ENCODE data around the gene PDE2A.

DNA sequence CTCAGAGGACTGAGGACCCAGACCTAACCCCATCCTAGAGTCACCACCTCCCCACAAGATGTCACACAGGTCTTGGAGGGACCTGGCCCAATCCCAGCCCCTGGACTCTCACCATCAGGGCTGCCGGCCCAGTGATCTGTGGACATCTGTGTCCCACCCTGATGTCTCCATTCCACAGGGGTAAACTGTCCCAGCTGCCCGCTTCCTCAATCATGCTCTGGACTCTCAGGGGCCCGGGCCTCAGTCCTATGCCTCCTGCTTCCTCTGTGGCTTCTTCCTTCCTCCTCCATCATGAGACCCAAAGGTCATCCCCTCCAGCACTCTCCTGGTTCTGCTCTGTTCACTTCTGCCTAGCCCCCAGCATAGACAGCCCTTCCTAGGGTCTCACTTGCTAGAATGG, 45.8 kb upstream of the PDE2A start:
- TF ChIP-seq, protein P1, sequence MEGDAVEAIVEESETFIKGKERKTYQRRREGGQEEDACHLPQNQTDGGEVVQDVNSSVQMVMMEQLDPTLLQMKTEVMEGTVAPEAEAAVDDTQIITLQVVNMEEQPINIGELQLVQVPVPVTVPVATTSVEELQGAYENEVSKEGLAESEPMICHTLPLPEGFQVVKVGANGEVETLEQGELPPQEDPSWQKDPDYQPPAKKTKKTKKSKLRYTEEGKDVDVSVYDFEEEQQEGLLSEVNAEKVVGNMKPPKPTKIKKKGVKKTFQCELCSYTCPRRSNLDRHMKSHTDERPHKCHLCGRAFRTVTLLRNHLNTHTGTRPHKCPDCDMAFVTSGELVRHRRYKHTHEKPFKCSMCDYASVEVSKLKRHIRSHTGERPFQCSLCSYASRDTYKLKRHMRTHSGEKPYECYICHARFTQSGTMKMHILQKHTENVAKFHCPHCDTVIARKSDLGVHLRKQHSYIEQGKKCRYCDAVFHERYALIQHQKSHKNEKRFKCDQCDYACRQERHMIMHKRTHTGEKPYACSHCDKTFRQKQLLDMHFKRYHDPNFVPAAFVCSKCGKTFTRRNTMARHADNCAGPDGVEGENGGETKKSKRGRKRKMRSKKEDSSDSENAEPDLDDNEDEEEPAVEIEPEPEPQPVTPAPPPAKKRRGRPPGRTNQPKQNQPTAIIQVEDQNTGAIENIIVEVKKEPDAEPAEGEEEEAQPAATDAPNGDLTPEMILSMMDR (conservative IDR thresholded peaks at IDR 0.05), result no peak
- TF ChIP-seq EZH2 (IDR thresholded peaks at IDR 0.05; ENCODE audit: low read depth), result no peak

Measured in PC-9 (cell line).